Activated naive CD4-positive, alpha-beta T cell treated with anti-CD3 and anti-CD28 coated beads, Interleukin-2, amount 50 U/mL, for 72 hours (primary cell): ENCODE results near the gene H2BW1. TPM values are rescaled to one million over a fixed set of nuclear protein-coding genes. Genes with fewer than 3 reads are reported as not detected.

Experiments
- total RNA-seq, 2 donors: library from RNA; stranded (reverse); gene quantifications; one replicate each; pipeline ENCODE4 v1.2.3, GENCODE V29; 2022

H2BW1 gene
- total RNA-seq, 2 donors from 2014 or later: not detected

Other genes with a start within 250 kb of the H2BW1 start
- gene PLP1, start 236.9 kb downstream of the H2BW1 start, total RNA-seq: not detected
- under 1 TPM; 0.41 to 0.95 TPM for gene RAB9B, start 181.5 kb downstream of the H2BW1 start, total RNA-seq
- 10 to 100 TPM in 1 of 2 donors, 1 to 10 TPM in 1; 6.4 to 12.9 TPM for gene TMSB15B, start 51.1 kb downstream of the H2BW1 start, total RNA-seq
- gene H2BW2, start 26.2 kb upstream of the H2BW1 start, total RNA-seq: not detected
- gene TMSB15C, start 62.5 kb upstream of the H2BW1 start, total RNA-seq: 1 to 10 TPM; 2.8 to 4.5 TPM
- gene ZCCHC18, start 98.8 kb upstream of the H2BW1 start, total RNA-seq: 1 to 10 TPM in 1 of 2 donors, under 1 TPM in 1; 0.18 to 1.9 TPM
- 1 to 10 TPM; 4.2 to 8.1 TPM for gene SLC25A53, start 143.3 kb upstream of the H2BW1 start, total RNA-seq
- gene FAM199X, start 152.7 kb upstream of the H2BW1 start, total RNA-seq: 10 to 100 TPM in 1 of 2 donors, 1 to 10 TPM in 1; 7.3 to 10.6 TPM
- not detected for gene ESX1, start 241.2 kb upstream of the H2BW1 start, total RNA-seq